Measurements from ENCODE around the gene TMEM132D.

TMEM132D gene

DNA sequence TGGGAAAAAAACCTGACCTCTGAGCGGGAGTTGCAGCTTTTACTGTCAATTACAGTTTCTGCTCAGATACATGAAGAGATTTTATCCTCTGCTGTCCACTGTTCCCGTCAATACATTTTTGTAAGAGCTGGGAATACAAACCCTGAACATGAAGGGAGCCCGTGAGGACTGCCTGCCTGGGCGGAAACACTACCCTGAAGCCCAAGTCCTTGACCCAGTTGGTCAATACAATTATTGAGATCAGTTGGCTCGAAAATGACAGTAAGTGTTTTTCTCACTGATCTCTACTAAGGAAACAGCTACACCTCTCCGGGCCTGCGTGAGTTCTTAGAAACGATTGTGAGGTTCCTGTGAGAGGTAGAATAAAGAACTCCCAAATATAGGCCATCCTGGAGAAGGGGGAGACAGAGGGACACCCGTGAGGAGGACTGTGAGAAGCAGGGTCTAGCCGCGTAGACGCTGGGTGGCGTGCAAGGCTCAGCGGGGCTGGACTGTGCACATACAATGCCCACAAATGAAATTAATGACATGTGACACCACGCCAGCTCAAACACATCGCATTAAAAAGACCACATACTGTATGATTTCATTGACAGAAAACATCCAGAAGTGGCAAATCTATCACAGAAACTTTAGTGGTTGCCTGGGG is 509.5 kb downstream of the TMEM132D start:
- Histone ChIP-seq H3K36me3 (ENCODE audit: control insufficient read depth in 2 of 2, insufficient read depth in 1 of 2, low read length in 2 of 2) (no peaks in the 10 kb centered on the region), H3K4me3 (ENCODE audit: low read depth, low read length) (no peak overlapping the region), H3K9me3 (ENCODE audit: control insufficient read depth, insufficient read depth, low read depth, low read length) (no peaks in the 10 kb centered on the region), H3K4me1 (ENCODE audit: control insufficient read depth, insufficient read depth, low read length) (no peaks in the 10 kb centered on the region), H3K27ac (ENCODE audit: extremely low read depth, low read depth, low read length) (no peak overlapping the region)
- ChIA-PET CTCF (no interaction called here), POLR2A (no interaction called here)
- no peak for TF ChIP-seq ZNF16 (tag by site-specific recombination; IDR thresholded peaks at IDR 0.05; ENCODE audit: low read depth)
- no peak for TF ChIP-seq ZNF571 (tag by site-specific recombination; IDR thresholded peaks at IDR 0.05)
- no peak for TF ChIP-seq SP7 (tag by site-specific recombination; IDR thresholded peaks at IDR 0.05)
- TF ChIP-seq, protein P1, sequence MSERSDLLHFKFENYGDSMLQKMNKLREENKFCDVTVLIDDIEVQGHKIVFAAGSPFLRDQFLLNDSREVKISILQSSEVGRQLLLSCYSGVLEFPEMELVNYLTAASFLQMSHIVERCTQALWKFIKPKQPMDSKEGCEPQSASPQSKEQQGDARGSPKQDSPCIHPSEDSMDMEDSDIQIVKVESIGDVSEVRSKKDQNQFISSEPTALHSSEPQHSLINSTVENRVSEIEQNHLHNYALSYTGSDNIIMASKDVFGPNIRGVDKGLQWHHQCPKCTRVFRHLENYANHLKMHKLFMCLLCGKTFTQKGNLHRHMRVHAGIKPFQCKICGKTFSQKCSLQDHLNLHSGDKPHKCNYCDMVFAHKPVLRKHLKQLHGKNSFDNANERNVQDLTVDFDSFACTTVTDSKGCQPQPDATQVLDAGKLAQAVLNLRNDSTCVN (tag by site-specific recombination; optimal IDR thresholded peaks at IDR 0.05) = no peak
- no peak for TF ChIP-seq ZNF138 (tag by site-specific recombination; IDR thresholded peaks at IDR 0.05; ENCODE audit: borderline replicate concordance)
- TF ChIP-seq ZNF223 (tag by site-specific recombination; IDR thresholded peaks at IDR 0.05) = no peak
- no peak for TF ChIP-seq PATZ1 (tag by site-specific recombination; IDR thresholded peaks at IDR 0.05)
- no peak for TF ChIP-seq ZFP37 (tag by site-specific recombination; IDR thresholded peaks at IDR 0.05)
- TF ChIP-seq, protein P2, sequence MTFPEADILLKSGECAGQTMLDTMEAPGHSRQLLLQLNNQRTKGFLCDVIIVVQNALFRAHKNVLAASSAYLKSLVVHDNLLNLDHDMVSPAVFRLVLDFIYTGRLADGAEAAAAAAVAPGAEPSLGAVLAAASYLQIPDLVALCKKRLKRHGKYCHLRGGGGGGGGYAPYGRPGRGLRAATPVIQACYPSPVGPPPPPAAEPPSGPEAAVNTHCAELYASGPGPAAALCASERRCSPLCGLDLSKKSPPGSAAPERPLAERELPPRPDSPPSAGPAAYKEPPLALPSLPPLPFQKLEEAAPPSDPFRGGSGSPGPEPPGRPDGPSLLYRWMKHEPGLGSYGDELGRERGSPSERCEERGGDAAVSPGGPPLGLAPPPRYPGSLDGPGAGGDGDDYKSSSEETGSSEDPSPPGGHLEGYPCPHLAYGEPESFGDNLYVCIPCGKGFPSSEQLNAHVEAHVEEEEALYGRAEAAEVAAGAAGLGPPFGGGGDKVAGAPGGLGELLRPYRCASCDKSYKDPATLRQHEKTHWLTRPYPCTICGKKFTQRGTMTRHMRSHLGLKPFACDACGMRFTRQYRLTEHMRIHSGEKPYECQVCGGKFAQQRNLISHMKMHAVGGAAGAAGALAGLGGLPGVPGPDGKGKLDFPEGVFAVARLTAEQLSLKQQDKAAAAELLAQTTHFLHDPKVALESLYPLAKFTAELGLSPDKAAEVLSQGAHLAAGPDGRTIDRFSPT (tag by site-specific recombination; IDR thresholded peaks at IDR 0.05) = no peak
- TF ChIP-seq ZNF776 (tag by site-specific recombination; IDR thresholded peaks at IDR 0.05; ENCODE audit: borderline replicate concordance) = no peak
- no peak for TF ChIP-seq ZBTB11 (tag by site-specific recombination; conservative IDR thresholded peaks at IDR 0.05; ENCODE audit: low read depth)
- TF ChIP-seq ZBTB17 (tag by site-specific recombination; IDR thresholded peaks at IDR 0.05) = no peak

- Histone ChIP-seq H3K4me1 (ENCODE audit: control insufficient read depth, insufficient read depth, low read length) (no peaks in the 10 kb centered on the region), H3K27ac (ENCODE audit: extremely low read depth, low read depth, low read length) (no peak overlapping the region), H3K9me3 (ENCODE audit: control insufficient read depth, insufficient read depth, low read depth, low read length) (no peaks in the 10 kb centered on the region), H3K36me3 (ENCODE audit: control insufficient read depth in 2 of 2, insufficient read depth in 1 of 2, low read length in 2 of 2) (no peaks in the 10 kb centered on the region), H3K4me3 (ENCODE audit: low read depth, low read length) (no peak overlapping the region)
- POLR2A ChIA-PET = no interaction called here
- CTCF ChIA-PET = no interaction called here
- TF ChIP-seq ZNF324 (tag by site-specific recombination; IDR thresholded peaks at IDR 0.05) (no peak), ZNF2 (tag by site-specific recombination; IDR thresholded peaks at IDR 0.05) (no peak), ZNF560 (tag by site-specific recombination; IDR thresholded peaks at IDR 0.05; ENCODE audit: borderline replicate concordance) (no peak), KLF8 (tag by site-specific recombination; IDR thresholded peaks at IDR 0.05) (no peak), ZNF174 (tag by site-specific recombination; IDR thresholded peaks at IDR 0.05) (no peak), ZBTB20 (tag by site-specific recombination; IDR thresholded peaks at IDR 0.05) (no peak)
- TF ChIP-seq, protein P3, sequence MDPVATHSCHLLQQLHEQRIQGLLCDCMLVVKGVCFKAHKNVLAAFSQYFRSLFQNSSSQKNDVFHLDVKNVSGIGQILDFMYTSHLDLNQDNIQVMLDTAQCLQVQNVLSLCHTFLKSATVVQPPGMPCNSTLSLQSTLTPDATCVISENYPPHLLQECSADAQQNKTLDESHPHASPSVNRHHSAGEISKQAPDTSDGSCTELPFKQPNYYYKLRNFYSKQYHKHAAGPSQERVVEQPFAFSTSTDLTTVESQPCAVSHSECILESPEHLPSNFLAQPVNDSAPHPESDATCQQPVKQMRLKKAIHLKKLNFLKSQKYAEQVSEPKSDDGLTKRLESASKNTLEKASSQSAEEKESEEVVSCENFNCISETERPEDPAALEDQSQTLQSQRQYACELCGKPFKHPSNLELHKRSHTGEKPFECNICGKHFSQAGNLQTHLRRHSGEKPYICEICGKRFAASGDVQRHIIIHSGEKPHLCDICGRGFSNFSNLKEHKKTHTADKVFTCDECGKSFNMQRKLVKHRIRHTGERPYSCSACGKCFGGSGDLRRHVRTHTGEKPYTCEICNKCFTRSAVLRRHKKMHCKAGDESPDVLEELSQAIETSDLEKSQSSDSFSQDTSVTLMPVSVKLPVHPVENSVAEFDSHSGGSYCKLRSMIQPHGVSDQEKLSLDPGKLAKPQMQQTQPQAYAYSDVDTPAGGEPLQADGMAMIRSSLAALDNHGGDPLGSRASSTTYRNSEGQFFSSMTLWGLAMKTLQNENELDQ (tag by site-specific recombination; IDR thresholded peaks at IDR 0.05; ENCODE audit: low read depth) = no peak
- TF ChIP-seq, protein P4, sequence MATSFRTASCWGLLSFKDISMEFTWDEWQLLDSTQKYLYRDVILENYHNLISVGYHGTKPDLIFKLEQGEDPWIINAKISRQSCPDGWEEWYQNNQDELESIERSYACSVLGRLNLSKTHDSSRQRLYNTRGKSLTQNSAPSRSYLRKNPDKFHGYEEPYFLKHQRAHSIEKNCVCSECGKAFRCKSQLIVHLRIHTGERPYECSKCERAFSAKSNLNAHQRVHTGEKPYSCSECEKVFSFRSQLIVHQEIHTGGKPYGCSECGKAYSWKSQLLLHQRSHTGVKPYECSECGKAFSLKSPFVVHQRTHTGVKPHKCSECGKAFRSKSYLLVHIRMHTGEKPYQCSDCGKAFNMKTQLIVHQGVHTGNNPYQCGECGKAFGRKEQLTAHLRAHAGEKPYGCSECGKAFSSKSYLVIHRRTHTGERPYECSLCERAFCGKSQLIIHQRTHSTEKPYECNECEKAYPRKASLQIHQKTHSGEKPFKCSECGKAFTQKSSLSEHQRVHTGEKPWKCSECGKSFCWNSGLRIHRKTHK (tag by site-specific recombination; IDR thresholded peaks at IDR 0.05) = no peak
Observed at GRCh38 chr12:129393357-129393937, 510.4 kb downstream of the TMEM132D start.

All from HEK293 (cell line).